Neuron (in vitro differentiated cells): Measurements from ENCODE around the gene TESK2.
"Not testable (repeated sequence)": the region's sequence is repeated elsewhere in the genome, so short reads cannot be mapped to it uniquely, and the experiment has no call there.

Source experiments
- H2AFZ ChIP-seq: one replicate; pipeline ENCODE4 v1.6.1; 2013; ENCODE audit warnings: low read depth, mild to moderate bottlenecking, inconsistent platforms, low read length, moderate library complexity
- H3K27me3 ChIP-seq: one replicate; pipeline ENCODE4 v1.6.1; 2013; ENCODE audit warnings: low read length; ENCODE audit not compliant: insufficient read depth
- H3K36me3 ChIP-seq: one replicate; pipeline ENCODE4 v1.6.1; 2013; ENCODE audit warnings: low read length; ENCODE audit not compliant: insufficient read depth
- H3K4me1 ChIP-seq: one replicate; pipeline ENCODE4 v1.6.1; 2013; ENCODE audit warnings: low read length; ENCODE audit not compliant: insufficient read depth
- H3K4me3 ChIP-seq: 2 replicates; pipeline ENCODE4 v1.5.1; 2013; ENCODE audit warnings: mild to moderate bottlenecking, low read length, moderate library complexity
- H3K9me3 ChIP-seq: one replicate; pipeline ENCODE4 v1.6.1; 2013; ENCODE audit warnings: low read length

TESK2 gene

GRCh38 chr1:45490626-45491486, at the start of gene TESK2:
Gene TESK2 (minus strand): TSS chr1:45491163. CDS start chr1:45457785, 33,378 bp downstream.
- no peaks in the 10 kb centered on the region for H3K36me3 ChIP-seq
- H3K4me1 ChIP-seq = peaks cover 6% of the 10 kb centered on the region
- H3K27me3 ChIP-seq = peaks cover 29% of the 10 kb centered on the region
- peak within 1 kb of the TSS; percentile 72 for H2AFZ ChIP-seq
- no peaks in the 10 kb centered on the region for H3K9me3 ChIP-seq
- H3K4me3 ChIP-seq = peak within 1 kb of the TSS; percentile 50

GRCh38 chr1:45536886-45537285, 45.9 kb upstream of the TESK2 start:
- H3K9me3 ChIP-seq = no peaks in the 10 kb centered on the region
- H3K4me1 ChIP-seq = no peaks in the 10 kb centered on the region
- H3K4me3 ChIP-seq = no peak overlapping the region
- H2AFZ ChIP-seq = no peak overlapping the region
- no peaks in the 10 kb centered on the region for H3K36me3 ChIP-seq
- H3K27me3 ChIP-seq = peaks cover 8% of the 10 kb centered on the region

- no peak overlapping the region for H3K4me3 ChIP-seq
- H2AFZ ChIP-seq = no peak overlapping the region
- no peaks in the 10 kb centered on the region for H3K4me1 ChIP-seq
- H3K9me3 ChIP-seq = no peaks in the 10 kb centered on the region
- H3K36me3 ChIP-seq = no peaks in the 10 kb centered on the region
- peaks cover 8% of the 10 kb centered on the region for H3K27me3 ChIP-seq
These were observed 45.2 kb upstream of the TESK2 start for GRCh38 chr1:45535988-45536766.

GRCh38 chr1:45531873-45532272, 40.9 kb upstream of the TESK2 start:
- Histone ChIP-seq H3K36me3 (no peaks in the 10 kb centered on the region), H3K27me3 (peaks cover 4% of the 10 kb centered on the region), H3K9me3 (no peaks in the 10 kb centered on the region), H2AFZ (no peak overlapping the region), H3K4me1 (no peaks in the 10 kb centered on the region), H3K4me3 (no peak overlapping the region)

GRCh38 chr1:45530632-45531135, 39.7 kb upstream of the TESK2 start:
- Histone ChIP-seq H2AFZ (no peak overlapping the region), H3K36me3 (no peaks in the 10 kb centered on the region), H3K4me3 (no peak overlapping the region), H3K27me3 (peaks cover 2% of the 10 kb centered on the region), H3K4me1 (no peaks in the 10 kb centered on the region), H3K9me3 (no peaks in the 10 kb centered on the region)

GRCh38 chr1:45526135-45526644, 35.2 kb upstream of the TESK2 start:
- no peaks in the 10 kb centered on the region for H3K27me3 ChIP-seq
- H3K4me1 ChIP-seq = peaks cover under 1% of the 10 kb centered on the region
- no peaks in the 10 kb centered on the region for H3K9me3 ChIP-seq
- no peaks in the 10 kb centered on the region for H3K36me3 ChIP-seq
- H2AFZ ChIP-seq = no peak overlapping the region
- no peak overlapping the region for H3K4me3 ChIP-seq

GRCh38 chr1:45523975-45524374, 33.0 kb upstream of the TESK2 start:
- H3K27me3 ChIP-seq, H3K36me3 ChIP-seq, H3K4me3 ChIP-seq, H2AFZ ChIP-seq, H3K9me3 ChIP-seq: not testable (repeated sequence)
- peaks cover 11% of the 10 kb centered on the region for H3K4me1 ChIP-seq

- not testable (repeated sequence) for H3K9me3 ChIP-seq, H2AFZ ChIP-seq, H3K27me3 ChIP-seq, H3K36me3 ChIP-seq, H3K4me3 ChIP-seq
- peaks cover 16% of the 10 kb centered on the region for H3K4me1 ChIP-seq
These were observed 32.6 kb upstream of the TESK2 start for GRCh38 chr1:45523516-45523915.

- Histone ChIP-seq H3K36me3 (peaks cover 2% of the 10 kb centered on the region), H2AFZ (peak overlapping the region; percentile 41), H3K4me1 (peaks cover 16% of the 10 kb centered on the region), H3K9me3 (no peaks in the 10 kb centered on the region), H3K27me3 (no peaks in the 10 kb centered on the region), H3K4me3 (peak overlapping the region; percentile 56)
These were observed 31.6 kb upstream of the TESK2 start for GRCh38 chr1:45522324-45523104.

- H3K27me3 ChIP-seq = no peaks in the 10 kb centered on the region
- peak within 1 kb of the TSS; percentile 41 for H2AFZ ChIP-seq
These were observed 30.7 kb upstream of the TESK2 start, which contains the start of gene PRDX1 for GRCh38 chr1:45521413-45522323. Gene PRDX1 (minus strand): TSS chr1:45521884. CDS start chr1:45519043, 2,841 bp downstream.

GRCh38 chr1:45519774-45520173, 28.8 kb upstream of the TESK2 start:
- H3K4me1 ChIP-seq = peaks cover 16% of the 10 kb centered on the region
- H3K9me3 ChIP-seq, H3K4me3 ChIP-seq, H3K27me3 ChIP-seq, H2AFZ ChIP-seq: not testable (repeated sequence)
- peaks cover 22% of the 10 kb centered on the region for H3K36me3 ChIP-seq

More at GRCh38 chr1:45521413-45522323, 30.7 kb upstream of the TESK2 start, which contains the start of gene PRDX1:
- H3K9me3 ChIP-seq = no peaks in the 10 kb centered on the region
- H3K4me1 ChIP-seq = peaks cover 16% of the 10 kb centered on the region
- H3K4me3 ChIP-seq = peak within 1 kb of the TSS; percentile 56
- H3K36me3 ChIP-seq = peaks cover 8% of the 10 kb centered on the region

GRCh38 chr1:45518910-45519309, 27.9 kb upstream of the TESK2 start:
- Histone ChIP-seq H3K4me1 (peaks cover 16% of the 10 kb centered on the region), H3K27me3 (no peaks in the 10 kb centered on the region), H2AFZ (no peak overlapping the region), H3K9me3 (no peaks in the 10 kb centered on the region), H3K4me3 (peak overlapping the region; percentile 3), H3K36me3 (peaks cover 29% of the 10 kb centered on the region)
